SJSA1 (cell line): ENCODE data around the gene AMY2B. TPM values are rescaled to one million over a fixed set of nuclear protein-coding genes. Genes with fewer than 3 reads are reported as not detected.
"Not testable (repeated sequence)": the region's sequence is repeated elsewhere in the genome, so short reads cannot be mapped to it uniquely, and the experiment has no call there.

Source experiments
- DNase-seq, 2 experiments: peaks; one replicate each; pipeline ENCODE4 v3.0.0-alpha.2; 2015 to 2020; ENCODE audit warnings: low spot score in 2 of 2, low read depth in 1 of 2
- H3K27ac ChIP-seq: fragments of 250-450 bp; sonication (Bioruptor Pico); 2 replicates; pipeline ENCODE4 v1.5.1; 2020; ENCODE audit warnings: mild to moderate bottlenecking, moderate library complexity
- H3K27me3 ChIP-seq: fragments of 250-450 bp; sonication (Bioruptor Pico); replicated peaks from 2 replicates; pipeline ENCODE4 v1.5.1; 2020; ENCODE audit warnings: mild to moderate bottlenecking, moderate library complexity
- H3K36me3 ChIP-seq: fragments of 250-450 bp; sonication (Bioruptor Pico); 2 replicates; pipeline ENCODE4 v1.5.1; 2020; ENCODE audit warnings: mild to moderate bottlenecking
- H3K4me1 ChIP-seq: fragments of 250-450 bp; sonication (Bioruptor Pico); replicated peaks from 2 replicates; pipeline ENCODE4 v1.6.1; 2021; ENCODE audit warnings: mild to moderate bottlenecking
- H3K4me3 ChIP-seq: fragments of 250-450 bp; sonication (Bioruptor Pico); 2 replicates; pipeline ENCODE4 v1.5.1; 2020; ENCODE audit warnings: mild to moderate bottlenecking
- H3K9me3 ChIP-seq: fragments of 250-450 bp; sonication (Bioruptor Pico); replicated peaks from 2 replicates; pipeline ENCODE4 v1.5.1; 2020; ENCODE audit warnings: mild to moderate bottlenecking
- total RNA-seq: library from RNA; depleted of rRNA; stranded (reverse); fragments of >200 nt; shearing (Covaris generic); gene quantifications from 2 replicates; pipeline ENCODE4 v1.2.3, GENCODE V29; 2014; rRNA removed

The AMY2B gene
- total RNA-seq, 1 experiment from 2014 or later, result 0.42 TPM

GRCh38 chr1:103569493-103569892, 1.9 kb upstream of the AMY2B start:
- DNase-seq, result no peak
- 0 out of 2 replicates have a peak, but pooled peaks cover 2% of the 10 kb centered on the region for H3K27me3 ChIP-seq
- no peaks in the 10 kb centered on the region for H3K36me3 ChIP-seq
- H3K4me3 ChIP-seq, result no peak overlapping the region
- H3K27ac ChIP-seq, result no peak overlapping the region
- H3K4me1 ChIP-seq, result no peaks in the 10 kb centered on the region
- H3K9me3 ChIP-seq, result no peaks in the 10 kb centered on the region

- H3K27me3 ChIP-seq, result no peaks in the 10 kb centered on the region
- H3K4me3 ChIP-seq, result no peak overlapping the region
- no peak for DNase-seq
- H3K36me3 ChIP-seq, result no peaks in the 10 kb centered on the region
- H3K9me3 ChIP-seq, result no peaks in the 10 kb centered on the region
- H3K4me1 ChIP-seq, result no peaks in the 10 kb centered on the region
- no peak overlapping the region for H3K27ac ChIP-seq
Measured at GRCh38 chr1:103576065-103576464, 4.7 kb downstream of the AMY2B start.

GRCh38 chr1:103576784-103577183, 5.4 kb downstream of the AMY2B start:
- not testable (repeated sequence) for H3K9me3 ChIP-seq, H3K36me3 ChIP-seq, H3K4me3 ChIP-seq, H3K27ac ChIP-seq, DNase-seq, H3K4me1 ChIP-seq, H3K27me3 ChIP-seq

- no peaks in the 10 kb centered on the region for H3K36me3 ChIP-seq
- H3K27ac ChIP-seq, result no peak overlapping the region
- DNase-seq, result no peak
- no peaks in the 10 kb centered on the region for H3K4me1 ChIP-seq
- H3K4me3 ChIP-seq, result no peak overlapping the region
- H3K9me3 ChIP-seq, result no peaks in the 10 kb centered on the region
- H3K27me3 ChIP-seq, result no peaks in the 10 kb centered on the region
Measured at GRCh38 chr1:103582464-103582863, 11.1 kb downstream of the AMY2B start.

- Histone ChIP-seq H3K4me1 (no peaks in the 10 kb centered on the region), H3K27ac (no peak overlapping the region), H3K27me3 (no peaks in the 10 kb centered on the region), H3K9me3 (no peaks in the 10 kb centered on the region; the same call in 1 of the 2 replicates), H3K4me3 (no peak overlapping the region), H3K36me3 (no peaks in the 10 kb centered on the region)
- DNase-seq, result no peak
Measured at GRCh38 chr1:103583887-103584286, 12.5 kb downstream of the AMY2B start.

GRCh38 chr1:103584537-103584936, 13.1 kb downstream of the AMY2B start:
- Histone ChIP-seq H3K36me3 (no peaks in the 10 kb centered on the region), H3K27ac (no peak overlapping the region), H3K4me3 (no peak overlapping the region), H3K9me3 (no peaks in the 10 kb centered on the region; the same call in 1 of the 2 replicates), H3K4me1 (no peaks in the 10 kb centered on the region), H3K27me3 (no peaks in the 10 kb centered on the region)
- no peak for DNase-seq

GRCh38 chr1:103602740-103603139, 31.4 kb downstream of the AMY2B start:
- H3K27me3 ChIP-seq, H3K36me3 ChIP-seq, H3K9me3 ChIP-seq, DNase-seq, H3K27ac ChIP-seq, H3K4me3 ChIP-seq, H3K4me1 ChIP-seq: not testable (repeated sequence)

- H3K4me1 ChIP-seq, result no peaks in the 10 kb centered on the region
- no peaks in the 10 kb centered on the region for H3K27me3 ChIP-seq
- DNase-seq, result no peak
- H3K27ac ChIP-seq, result no peak overlapping the region
- no peaks in the 10 kb centered on the region for H3K9me3 ChIP-seq
- no peaks in the 10 kb centered on the region for H3K36me3 ChIP-seq
- H3K4me3 ChIP-seq, result no peak overlapping the region
Measured at GRCh38 chr1:103616362-103616761, 45.0 kb downstream of the AMY2B start.

- not testable (repeated sequence) for H3K4me1 ChIP-seq, H3K27ac ChIP-seq, H3K4me3 ChIP-seq, H3K27me3 ChIP-seq, H3K36me3 ChIP-seq, DNase-seq, H3K9me3 ChIP-seq
Measured at GRCh38 chr1:103616994-103617477, 45.6 kb downstream of the AMY2B start, which contains the start of gene AMY2A. AMY2A (plus strand) TSS chr1:103617427; CDS start chr1:103617441, 14 bp downstream.

GRCh38 chr1:103627436-103627835, 56.0 kb downstream of the AMY2B start:
- H3K27ac ChIP-seq, DNase-seq, H3K4me1 ChIP-seq, H3K9me3 ChIP-seq, H3K4me3 ChIP-seq, H3K36me3 ChIP-seq, H3K27me3 ChIP-seq: not testable (repeated sequence)

Other genes with a start within 250 kb of the AMY2B start
- 3.5 and 5.1 TPM in 2 replicates for gene RNPC3, start 45.9 kb upstream of the AMY2B start, total RNA-seq
- not detected in 2 replicates for gene AMY2A, start 45.8 kb downstream of the AMY2B start, total RNA-seq
- gene AMY1A, start 84.2 kb downstream of the AMY2B start, total RNA-seq, result not detected in 2 replicates
- gene AMY1B, start 124.6 kb downstream of the AMY2B start, total RNA-seq, result not detected in 2 replicates
- not detected in 2 replicates for gene AMY1C, start 178.3 kb downstream of the AMY2B start, total RNA-seq